ENCODE data around the gene ZMYND8. TPM values are rescaled to one million over a fixed set of nuclear protein-coding genes. Genes with fewer than 3 reads are reported as not detected.

ZMYND8 gene
- total RNA-seq, 1 experiment from 2014 or later: 50.7 TPM

DNA sequence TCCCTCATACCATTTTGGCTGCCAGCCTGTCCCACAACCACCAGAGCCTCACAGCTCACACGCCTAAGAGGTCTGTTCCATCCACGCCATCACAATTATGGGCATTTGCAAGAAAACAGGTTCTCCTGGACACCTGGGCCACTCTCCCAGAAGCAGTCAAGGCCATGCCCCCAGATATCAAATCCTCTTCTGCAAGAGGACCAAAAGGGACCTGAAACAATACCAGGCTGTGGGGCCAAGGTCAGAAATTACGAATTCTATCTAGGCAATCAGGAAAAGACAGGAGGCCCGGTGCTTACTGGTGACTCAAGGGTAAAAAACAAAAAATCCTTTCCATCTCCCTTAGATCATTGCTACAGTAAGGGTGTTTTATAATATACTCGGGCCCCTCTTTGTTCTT is 69.8 kb downstream of the ZMYND8 start:
- ChIA-PET POLR2A (no interaction called here), CTCF (no interaction called here)
- Histone ChIP-seq H3K36me3 (ENCODE audit: control insufficient read depth, insufficient read depth, low read length) (peaks cover 8% of the 10 kb centered on the region), H3K4me1 (ENCODE audit: control insufficient read depth, insufficient read depth, low read length) (peaks cover 3% of the 10 kb centered on the region; the same call in 1 of the 2 replicates), H3K27ac (ENCODE audit: low read length) (peak overlapping the region; percentile 42; the same call in 1 of the 2 replicates), H3K9me3 (ENCODE audit: control insufficient read depth, insufficient read depth, low read depth, low read length) (no peaks in the 10 kb centered on the region), H3K4me3 (ENCODE audit: low read depth in 2 of 2, low read length in 2 of 2) (no peak overlapping the region), H3K27me3 (ENCODE audit: control insufficient read depth, insufficient read depth, low read length) (no peaks in the 10 kb centered on the region)
- intact Hi-C loops (cut with micrococcal nuclease; ENCODE audit: unreplicated experiment) (no loop called here), in situ Hi-C loops (cut with HindIII; ENCODE audit: low pct_unique_long_range_greater_than_20kb, low sequenced_read_pairs) (no loop called here)
- DNase-seq (ENCODE audit: low read depth, low spot score) (no peak), ATAC-seq (no peak)
- TF ChIP-seq TCF7L2 (IDR thresholded peaks at IDR 0.05; ENCODE audit: low read depth, low read length) (no peak), POLR2AphosphoS5 (IDR thresholded peaks at IDR 0.05; ENCODE audit: low read depth, low read length) (no peak), SIN3A (IDR thresholded peaks at IDR 0.05; ENCODE audit: borderline replicate concordance, insufficient read depth, low read depth, low read length) (no peak), REST (IDR thresholded peaks at IDR 0.05; ENCODE audit: insufficient read depth in 1 of 2, low read depth in 2 of 2, low read length in 1 of 2) (no peak)
- TF ChIP-seq, protein P1, sequence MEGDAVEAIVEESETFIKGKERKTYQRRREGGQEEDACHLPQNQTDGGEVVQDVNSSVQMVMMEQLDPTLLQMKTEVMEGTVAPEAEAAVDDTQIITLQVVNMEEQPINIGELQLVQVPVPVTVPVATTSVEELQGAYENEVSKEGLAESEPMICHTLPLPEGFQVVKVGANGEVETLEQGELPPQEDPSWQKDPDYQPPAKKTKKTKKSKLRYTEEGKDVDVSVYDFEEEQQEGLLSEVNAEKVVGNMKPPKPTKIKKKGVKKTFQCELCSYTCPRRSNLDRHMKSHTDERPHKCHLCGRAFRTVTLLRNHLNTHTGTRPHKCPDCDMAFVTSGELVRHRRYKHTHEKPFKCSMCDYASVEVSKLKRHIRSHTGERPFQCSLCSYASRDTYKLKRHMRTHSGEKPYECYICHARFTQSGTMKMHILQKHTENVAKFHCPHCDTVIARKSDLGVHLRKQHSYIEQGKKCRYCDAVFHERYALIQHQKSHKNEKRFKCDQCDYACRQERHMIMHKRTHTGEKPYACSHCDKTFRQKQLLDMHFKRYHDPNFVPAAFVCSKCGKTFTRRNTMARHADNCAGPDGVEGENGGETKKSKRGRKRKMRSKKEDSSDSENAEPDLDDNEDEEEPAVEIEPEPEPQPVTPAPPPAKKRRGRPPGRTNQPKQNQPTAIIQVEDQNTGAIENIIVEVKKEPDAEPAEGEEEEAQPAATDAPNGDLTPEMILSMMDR (IDR thresholded peaks at IDR 0.05): no peak
- BruUV-seq (replicated peaks): TSS peak; percentile 25

DNA sequence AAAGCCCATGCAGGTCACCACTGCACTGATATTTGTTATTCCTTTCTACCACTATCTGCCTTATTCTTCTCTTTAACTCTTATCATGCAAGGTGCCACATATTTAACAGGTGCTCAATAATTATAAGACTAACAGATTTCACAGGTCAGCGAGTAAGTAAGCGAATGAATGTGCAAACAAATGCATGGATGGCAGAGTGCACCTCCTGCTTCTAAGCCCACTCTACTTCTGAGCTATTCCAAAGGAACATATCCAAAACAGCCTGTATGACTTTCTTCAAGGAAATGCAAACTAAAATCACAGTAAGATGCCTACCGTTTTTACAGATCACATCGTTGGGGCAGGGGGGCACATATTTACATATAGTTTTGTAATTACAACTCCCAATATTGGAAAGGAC is 71.3 kb downstream of the ZMYND8 start:
- CTCF ChIA-PET: no interaction called here
- POLR2A ChIA-PET: no interaction called here
- Histone ChIP-seq H3K27me3 (ENCODE audit: control insufficient read depth, insufficient read depth, low read length) (no peaks in the 10 kb centered on the region), H3K9me3 (ENCODE audit: control insufficient read depth, insufficient read depth, low read depth, low read length) (no peaks in the 10 kb centered on the region), H3K27ac (ENCODE audit: low read length) (peak overlapping the region; percentile 42; the same call in 1 of the 2 replicates), H3K4me3 (ENCODE audit: low read depth in 2 of 2, low read length in 2 of 2) (no peak overlapping the region), H3K36me3 (ENCODE audit: control insufficient read depth, insufficient read depth, low read length) (no peaks in the 10 kb centered on the region; the same call in 1 of the 2 replicates), H3K4me1 (ENCODE audit: control insufficient read depth, insufficient read depth, low read length) (peaks cover 6% of the 10 kb centered on the region; the same call in 1 of the 2 replicates)
- in situ Hi-C loops (cut with HindIII; ENCODE audit: low pct_unique_long_range_greater_than_20kb, low sequenced_read_pairs): no loop called here
- no TSS peak for BruUV-seq (replicated peaks)
- no peak for ATAC-seq
- no peak for DNase-seq (ENCODE audit: low read depth, low spot score)
- TF ChIP-seq POLR2AphosphoS5 (IDR thresholded peaks at IDR 0.05; ENCODE audit: low read depth, low read length): no peak
- no peak for TF ChIP-seq TCF7L2 (IDR thresholded peaks at IDR 0.05; ENCODE audit: low read depth, low read length)
- no peak for TF ChIP-seq REST (IDR thresholded peaks at IDR 0.05; ENCODE audit: insufficient read depth in 1 of 2, low read depth in 2 of 2, low read length in 1 of 2)
- TF ChIP-seq, protein P1 (IDR thresholded peaks at IDR 0.05): no peak
- intact Hi-C loops (cut with micrococcal nuclease; ENCODE audit: unreplicated experiment): no loop called here

All from Panc1 (cell line).